ENCODE data around the gene ATP5ME. TPM values are rescaled to one million over a fixed set of nuclear protein-coding genes. Genes with fewer than 3 reads are reported as not detected.

The ATP5ME gene
- total RNA-seq, 3 donors from 2014 or later, result 227 to 249 (median 244) TPM

DNA sequence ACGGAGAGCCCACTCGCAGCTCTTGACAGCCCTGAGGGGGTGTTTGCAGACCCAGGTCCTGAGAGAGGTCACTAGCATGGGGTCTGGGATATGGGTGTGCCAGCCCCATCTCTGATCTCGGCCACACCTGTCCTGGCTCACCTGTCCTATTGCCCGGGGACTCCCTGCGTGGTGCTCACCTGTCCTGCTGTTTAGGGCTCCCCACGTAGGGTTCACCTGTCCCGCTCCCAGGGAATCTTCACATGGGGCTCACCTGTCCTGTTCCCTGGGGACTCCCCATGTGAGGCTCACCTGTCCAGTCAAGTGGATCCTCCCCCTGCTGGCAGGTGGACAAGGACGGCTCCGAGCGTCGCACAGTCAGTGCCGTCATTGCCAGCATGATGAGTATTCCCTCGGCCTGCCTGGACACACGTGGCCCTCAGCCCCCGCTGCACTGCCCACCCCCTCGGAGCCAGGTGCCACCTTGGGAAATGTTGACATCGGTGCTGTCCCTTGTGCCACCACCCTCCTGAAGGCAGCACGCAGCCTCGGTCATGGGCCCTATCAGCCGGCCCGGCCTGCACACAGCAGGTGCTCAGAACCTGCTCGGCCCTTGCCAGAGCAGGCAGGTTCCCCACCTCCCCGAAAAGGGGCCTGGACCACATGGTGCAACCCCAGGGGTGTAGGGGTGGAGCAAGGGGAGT lies 8.6 kb upstream of the ATP5ME start:
- Mint-ChIP-seq H3K36me3 (ENCODE audit: insufficient read depth) (no peaks in the 10 kb centered on the region), H3K27me3 (ENCODE audit: low read depth) (peaks cover 1% of the 10 kb centered on the region), H3K4me1 (ENCODE audit: low read depth) (peaks cover 12% of the 10 kb centered on the region), H3K9me3 (no peaks in the 10 kb centered on the region), H3K4me3 (no peak overlapping the region)
- ATAC-seq, result no peak
- DNase-seq, result no peak

DNA sequence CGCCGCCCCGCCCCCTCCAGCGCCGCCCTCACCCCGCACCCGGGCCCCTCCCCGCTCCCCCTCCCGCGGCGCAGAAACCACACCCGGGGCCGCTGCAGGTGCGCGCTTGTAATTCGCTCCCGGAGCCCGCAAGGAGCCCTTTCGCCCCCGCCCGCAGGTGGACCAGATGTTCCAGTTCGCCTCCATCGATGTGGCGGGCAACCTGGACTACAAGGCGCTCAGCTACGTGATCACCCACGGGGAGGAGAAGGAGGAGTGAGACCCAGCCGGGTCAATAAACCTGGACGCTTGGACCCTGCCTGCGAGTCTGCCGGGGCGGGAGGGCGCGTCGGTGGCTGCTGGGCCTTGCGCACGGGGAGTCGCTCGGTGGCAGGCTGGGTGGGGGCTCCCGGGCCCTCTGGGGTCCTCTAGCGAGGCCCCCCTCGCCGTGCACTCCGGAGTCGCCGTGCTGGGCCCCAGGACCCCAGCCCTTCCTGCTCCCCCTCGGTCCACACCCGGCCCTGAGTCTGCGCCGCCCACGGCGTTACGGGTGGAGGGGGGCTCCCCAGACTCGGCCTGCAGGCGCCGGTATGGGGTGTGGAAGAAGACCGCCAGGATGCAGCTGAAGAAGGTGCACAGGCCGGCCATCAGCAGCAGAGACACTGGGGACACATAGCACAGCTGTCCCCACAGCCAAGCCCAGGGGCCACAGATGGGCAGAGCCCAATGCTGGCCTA lies 7.8 kb upstream of the ATP5ME start:
- DNase-seq (no peak), ATAC-seq (peak; percentile 5 to 7)
- H3K4me3 Mint-ChIP-seq, result no peak overlapping the region
- H3K36me3 Mint-ChIP-seq (ENCODE audit: insufficient read depth), result no peaks in the 10 kb centered on the region
- H3K9me3 Mint-ChIP-seq, result no peaks in the 10 kb centered on the region
- H3K27me3 Mint-ChIP-seq (ENCODE audit: low read depth), result no peaks in the 10 kb centered on the region
- peaks cover 12% of the 10 kb centered on the region for H3K4me1 Mint-ChIP-seq (ENCODE audit: low read depth)

DNA sequence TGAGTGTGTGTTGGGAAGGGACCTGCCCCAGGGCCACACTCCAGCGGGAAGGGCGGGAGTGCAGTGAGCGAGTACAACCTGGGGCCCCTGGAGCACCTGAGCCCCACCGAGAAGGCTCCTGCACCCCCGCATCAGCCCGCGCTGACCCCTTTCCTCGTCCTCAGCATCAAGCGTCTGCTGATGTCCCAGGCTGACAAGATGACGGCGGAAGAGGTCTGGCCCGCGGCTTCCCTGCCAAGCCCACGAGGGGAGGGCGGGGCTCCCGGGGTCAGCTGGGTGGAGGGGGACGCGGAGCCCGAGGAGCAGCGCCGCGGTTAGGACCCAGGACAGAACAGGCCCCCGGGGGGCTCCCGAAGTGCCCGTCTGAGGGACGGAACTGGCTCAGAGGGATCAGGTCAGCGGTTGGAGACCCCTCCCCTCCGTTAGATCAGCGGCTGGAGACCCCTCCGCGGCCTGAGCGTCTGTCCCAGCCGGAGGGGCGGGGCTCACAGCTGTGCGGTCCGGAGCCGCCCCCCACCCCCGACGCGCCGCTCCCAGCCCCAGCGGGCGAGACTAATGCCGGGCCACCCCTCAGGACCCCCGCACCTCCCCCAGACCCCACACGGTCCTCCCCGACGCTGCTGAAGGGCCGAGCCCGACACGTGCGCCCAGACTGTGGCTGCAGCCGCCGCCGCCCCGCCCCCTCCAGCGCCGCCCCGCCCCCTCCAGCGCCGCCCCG lies 7.0 kb upstream of the ATP5ME start:
- ATAC-seq (peak; percentile 53 to 58), DNase-seq (peak; percentile 30)
- peak overlapping the region; percentile 71 for H3K4me3 Mint-ChIP-seq
- H3K36me3 Mint-ChIP-seq (ENCODE audit: insufficient read depth), result no peaks in the 10 kb centered on the region
- H3K9me3 Mint-ChIP-seq, result no peaks in the 10 kb centered on the region
- peaks cover 13% of the 10 kb centered on the region for H3K4me1 Mint-ChIP-seq (ENCODE audit: low read depth)
- H3K27me3 Mint-ChIP-seq (ENCODE audit: low read depth), result no peaks in the 10 kb centered on the region

GRCh38 chr4:680551-680927 lies 6.5 kb upstream of the ATP5ME start:
- ATAC-seq (peak; percentile 6 to 11), DNase-seq (no peak)
- no peaks in the 10 kb centered on the region for H3K9me3 Mint-ChIP-seq
- no peaks in the 10 kb centered on the region for H3K36me3 Mint-ChIP-seq (ENCODE audit: insufficient read depth)
- peak overlapping the region; percentile 71 for H3K4me3 Mint-ChIP-seq
- peaks cover 16% of the 10 kb centered on the region for H3K4me1 Mint-ChIP-seq (ENCODE audit: low read depth)
- H3K27me3 Mint-ChIP-seq (ENCODE audit: low read depth), result no peaks in the 10 kb centered on the region

DNA sequence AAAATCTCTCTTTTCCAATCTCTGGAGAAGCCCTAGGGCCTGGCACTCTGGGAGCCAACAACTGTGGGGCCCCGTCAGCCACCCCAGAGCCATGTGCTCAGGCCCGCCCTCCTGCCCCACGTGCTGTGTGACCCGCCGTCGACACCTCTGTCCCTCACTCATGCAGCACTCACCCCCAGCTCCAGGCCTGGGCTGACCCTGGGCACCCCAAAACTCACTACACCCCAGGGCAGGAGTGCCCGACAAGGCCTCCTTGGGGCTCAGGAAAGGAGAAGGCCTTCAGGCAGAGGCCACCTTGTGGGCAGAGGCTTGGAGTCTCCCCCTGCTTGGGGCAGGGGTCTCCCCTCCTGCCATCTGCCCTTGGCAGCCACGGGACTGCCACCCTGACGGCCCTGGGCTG lies 6.0 kb upstream of the ATP5ME start:
- ATAC-seq (no peak), DNase-seq (no peak)
- Mint-ChIP-seq H3K9me3 (no peaks in the 10 kb centered on the region), H3K27me3 (ENCODE audit: low read depth) (no peaks in the 10 kb centered on the region), H3K4me3 (peak overlapping the region; percentile 71), H3K36me3 (ENCODE audit: insufficient read depth) (no peaks in the 10 kb centered on the region), H3K4me1 (ENCODE audit: low read depth) (peaks cover 16% of the 10 kb centered on the region)

DNA sequence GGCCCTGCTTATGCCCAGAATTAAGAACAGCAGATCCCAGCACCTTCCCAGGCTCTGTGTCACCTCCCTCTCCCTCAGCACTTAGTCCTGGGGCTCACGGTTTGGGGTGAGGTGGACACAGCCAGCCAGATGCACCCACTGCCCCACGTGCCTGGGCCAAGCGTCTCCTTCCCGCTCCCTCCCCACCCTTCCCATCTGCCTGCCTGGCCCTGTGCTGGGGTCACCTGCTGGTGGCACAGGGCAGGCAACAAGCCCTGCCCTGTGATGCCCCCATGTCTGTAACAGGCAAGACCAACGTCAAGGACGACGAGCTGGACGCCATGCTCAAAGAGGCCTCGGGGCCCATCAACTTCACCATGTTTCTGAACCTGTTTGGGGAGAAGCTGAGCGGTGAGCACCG lies 5.6 kb upstream of the ATP5ME start:
- Mint-ChIP-seq H3K4me3 (no peak overlapping the region), H3K27me3 (ENCODE audit: low read depth) (no peaks in the 10 kb centered on the region), H3K9me3 (no peaks in the 10 kb centered on the region), H3K4me1 (ENCODE audit: low read depth) (peaks cover 16% of the 10 kb centered on the region), H3K36me3 (ENCODE audit: insufficient read depth) (no peaks in the 10 kb centered on the region)
- no peak for DNase-seq
- no peak for ATAC-seq

- H3K9me3 Mint-ChIP-seq, result no peaks in the 10 kb centered on the region
- H3K4me3 Mint-ChIP-seq, result no peak overlapping the region
- ATAC-seq (no peak), DNase-seq (no peak)
- H3K27me3 Mint-ChIP-seq (ENCODE audit: low read depth), result no peaks in the 10 kb centered on the region
- peaks cover 16% of the 10 kb centered on the region for H3K4me1 Mint-ChIP-seq (ENCODE audit: low read depth)
- no peaks in the 10 kb centered on the region for H3K36me3 Mint-ChIP-seq (ENCODE audit: insufficient read depth)
Measured at GRCh38 chr4:679104-679481, 5.0 kb upstream of the ATP5ME start.

DNA sequence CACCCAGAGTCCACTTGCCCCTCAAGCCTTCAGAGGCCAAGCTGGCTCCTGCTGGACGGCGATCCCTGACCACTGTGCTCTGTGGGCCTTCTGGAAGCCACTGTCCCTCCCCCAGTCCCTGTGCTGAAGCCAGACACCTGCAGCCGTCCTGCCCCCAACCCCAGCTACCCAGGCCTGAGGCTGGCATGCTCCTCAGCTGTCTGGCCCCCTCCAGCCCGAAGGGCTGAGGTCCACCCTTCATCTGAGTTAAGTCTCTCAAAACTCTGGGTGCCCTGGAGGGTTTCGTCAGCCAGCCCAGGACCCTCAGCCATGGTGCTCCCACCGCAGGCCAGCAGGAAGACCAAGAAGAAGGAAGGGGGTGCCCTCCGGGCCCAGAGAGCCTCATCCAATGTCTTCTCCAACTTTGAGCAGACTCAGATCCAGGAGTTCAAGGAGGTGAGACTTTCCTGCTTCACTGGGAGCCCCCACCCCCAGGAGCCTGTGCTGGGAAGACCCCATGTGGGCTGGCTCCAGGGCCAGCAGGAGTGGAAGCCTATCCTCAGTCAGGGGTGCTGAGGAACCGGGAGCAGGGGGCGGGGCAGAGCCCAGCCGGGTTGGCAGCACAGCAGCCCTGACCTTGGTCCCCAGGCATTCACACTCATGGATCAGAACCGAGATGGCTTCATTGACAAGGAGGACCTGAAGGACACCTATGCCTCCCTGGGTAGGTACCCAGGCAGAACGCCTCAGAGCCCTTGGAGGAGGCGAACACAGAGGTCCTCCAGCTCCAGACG lies 4.4 kb upstream of the ATP5ME start:
- H3K4me1 Mint-ChIP-seq (ENCODE audit: low read depth), result peaks cover 13% of the 10 kb centered on the region
- DNase-seq (no peak), ATAC-seq (no peak)
- H3K4me3 Mint-ChIP-seq, result no peak overlapping the region
- no peaks in the 10 kb centered on the region for H3K27me3 Mint-ChIP-seq (ENCODE audit: low read depth)
- H3K9me3 Mint-ChIP-seq, result no peaks in the 10 kb centered on the region
- H3K36me3 Mint-ChIP-seq (ENCODE audit: insufficient read depth), result no peaks in the 10 kb centered on the region

GRCh38 chr4:677431-678293 lies 3.6 kb upstream of the ATP5ME start:
- DNase-seq (no peak), ATAC-seq (no peak)
- Mint-ChIP-seq H3K27me3 (ENCODE audit: low read depth) (no peaks in the 10 kb centered on the region), H3K4me3 (no peak overlapping the region), H3K4me1 (ENCODE audit: low read depth) (peaks cover 18% of the 10 kb centered on the region), H3K9me3 (no peaks in the 10 kb centered on the region), H3K36me3 (ENCODE audit: insufficient read depth) (peaks cover 4% of the 10 kb centered on the region)

GRCh38 chr4:676871-677235 lies 2.8 kb upstream of the ATP5ME start:
- Mint-ChIP-seq H3K4me3 (no peak overlapping the region), H3K9me3 (no peaks in the 10 kb centered on the region), H3K27me3 (ENCODE audit: low read depth) (no peaks in the 10 kb centered on the region), H3K36me3 (ENCODE audit: insufficient read depth) (peaks cover 8% of the 10 kb centered on the region), H3K4me1 (ENCODE audit: low read depth) (peaks cover 18% of the 10 kb centered on the region)
- ATAC-seq, result no peak
- no peak for DNase-seq

GRCh38 chr4:675980-676870 lies 2.1 kb upstream of the ATP5ME start:
- no peak for DNase-seq

DNA sequence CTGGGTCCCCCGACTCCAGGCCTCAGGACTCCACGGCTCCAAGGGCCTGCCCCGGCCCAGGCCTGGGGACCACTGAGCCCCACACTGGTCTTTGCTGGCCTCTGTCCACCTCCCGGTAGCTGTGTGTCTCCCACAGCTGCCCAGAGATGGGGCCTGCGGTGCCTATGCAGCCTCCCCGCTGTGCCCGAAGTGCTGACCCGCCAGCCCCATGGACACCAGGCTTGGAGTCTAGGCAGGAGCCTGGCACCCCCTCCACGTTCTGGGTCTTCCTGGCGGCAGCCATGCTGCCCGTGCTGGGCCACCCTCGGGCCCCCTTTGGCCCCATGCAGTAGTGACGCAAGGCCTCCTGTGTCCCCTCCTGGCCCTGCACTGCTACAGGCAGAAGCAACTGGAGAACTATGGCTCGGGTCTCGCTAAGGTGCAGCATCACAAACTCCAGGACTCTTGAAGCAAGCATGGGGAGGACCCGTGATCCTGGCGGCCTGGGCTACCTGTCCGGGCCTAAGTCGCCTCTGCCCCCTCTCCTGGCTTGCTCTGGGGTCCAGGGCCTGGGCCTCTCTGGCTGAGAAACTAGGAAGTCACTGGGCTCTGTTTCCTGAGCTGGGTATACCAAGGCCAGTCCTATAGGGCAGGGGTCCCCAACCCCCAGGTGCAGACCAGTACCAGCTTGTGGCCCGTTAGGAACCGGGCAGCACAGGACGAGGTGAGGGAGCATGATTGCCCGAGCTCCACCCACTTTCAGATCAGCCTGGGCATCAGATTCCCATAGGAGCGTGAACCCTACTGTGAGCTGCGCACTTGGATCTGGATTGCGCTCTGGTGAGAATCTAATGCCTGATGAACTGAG lies 1.2 kb upstream of the ATP5ME start:
- peaks cover 11% of the 10 kb centered on the region for H3K4me1 Mint-ChIP-seq (ENCODE audit: low read depth)
- H3K4me3 Mint-ChIP-seq, result peak overlapping the region; percentile 86
- DNase-seq (no peak), ATAC-seq (peak; percentile 3 to 5)
- H3K27me3 Mint-ChIP-seq (ENCODE audit: low read depth), result no peaks in the 10 kb centered on the region
- peaks cover 16% of the 10 kb centered on the region for H3K36me3 Mint-ChIP-seq (ENCODE audit: insufficient read depth)
- no peaks in the 10 kb centered on the region for H3K9me3 Mint-ChIP-seq

More at GRCh38 chr4:675980-676870, 2.1 kb upstream of the ATP5ME start:
- Mint-ChIP-seq H3K36me3 (ENCODE audit: insufficient read depth) (peaks cover 8% of the 10 kb centered on the region), H3K27me3 (ENCODE audit: low read depth) (no peaks in the 10 kb centered on the region), H3K4me1 (ENCODE audit: low read depth) (peaks cover 18% of the 10 kb centered on the region), H3K4me3 (peak overlapping the region; percentile 86), H3K9me3 (no peaks in the 10 kb centered on the region)
- ATAC-seq, result no peak
